Transverse colon (tissue), 4 donors: Measurements from ENCODE around the gene LIMCH1. TPM values are rescaled to one million over a fixed set of nuclear protein-coding genes. Genes with fewer than 3 reads are reported as not detected.

ENCODE experiments used
- DNase-seq: peaks from one replicate; pipeline ENCODE4 v3.0.0-alpha.2; 2019
- H3K27ac ChIP-seq, 4 donors: fragments of 200-600 bp; sonication (generic); 2 replicates each; pipeline ENCODE4 v1.5.1; 2016 to 2018; ENCODE audit warnings: inconsistent platforms in 4 of 4
- H3K27me3 ChIP-seq: fragments of 200-600 bp; sonication (generic); 2 replicates; pipeline ENCODE4 v1.5.1; 2017; ENCODE audit warnings: inconsistent platforms
- H3K36me3 ChIP-seq, 4 donors: fragments of 200-600 bp; sonication (generic); 2 replicates each; pipeline ENCODE4 v1.5.1; 2017 to 2019; ENCODE audit warnings: inconsistent platforms in 4 of 4
- H3K4me1 ChIP-seq, 4 donors: fragments of 200-600 bp; sonication (generic); 2 replicates each; pipeline ENCODE4 v1.5.1; 2017 to 2020; ENCODE audit warnings: inconsistent platforms in 4 of 4
- H3K4me3 ChIP-seq, 4 donors: fragments of 200-600 bp; sonication (generic); 1 replicate in 1 of 4; 2 replicates in 3 of 4; pipeline versions ENCODE4 v1.5.1 to v1.6.1; 2017 to 2019; ENCODE audit warnings: inconsistent platforms in 4 of 4
- H3K9me3 ChIP-seq, 2 donors: fragments of 200-600 bp; sonication (generic); 2 replicates each; pipeline ENCODE4 v1.5.1; 2017 to 2019; ENCODE audit warnings: inconsistent platforms in 2 of 2
- CTCF ChIP-seq, 5 experiments: fragments of 200-600 bp in 3 of 5; fragments of 450-650 bp in 2 of 5; sonication (generic) in 3 of 5; IDR thresholded peaks; 1 replicate in 2 of 5; 2 replicates in 3 of 5; pipeline ENCODE4 v1.5.1; 2016 to 2017; ENCODE audit warnings: antibody characterized with exemption in 5 of 5, inconsistent platforms in 3 of 5, mild to moderate bottlenecking in 2 of 5, moderate library complexity in 1 of 5
- EP300 ChIP-seq: sonication (generic); formaldehyde crosslinking; IDR thresholded peaks from one replicate; pipeline ENCODE4 v1.6.1; 2017; ENCODE audit warnings: antibody characterized with exemption, low read depth
- POLR2A ChIP-seq: fragments of 450-650 bp; IDR thresholded peaks from one replicate; pipeline ENCODE4 v1.6.1; 2016; ENCODE audit warnings: antibody characterized with exemption, mild to moderate bottlenecking, moderate library complexity
- POLR2AphosphoS5 ChIP-seq, 3 donors: sonication (generic); formaldehyde crosslinking; IDR thresholded peaks; one replicate each; pipeline ENCODE4 v1.6.1; 2016; ENCODE audit warnings: antibody characterized with exemption in 3 of 3
- WGBS, 2 donors: methylation state at CpG; one replicate each; pipeline ENCODE4 v1.1.5; 2018; ENCODE audit warnings: low coverage in 1 of 2; 5-methylcytosine and 5-hydroxymethylcytosine counted together
- in situ Hi-C, 4 donors: fragments of 200-750 bp; cut with MboI; loops; one replicate each; pipeline versions ENCODE4 v1.15.0 to v1.15.1; 2017; ENCODE audit warnings: low sequenced_read_pairs in 3 of 4, low pct_ligation_motif_present in 1 of 4, low pct_unique_long_range_greater_than_20kb in 1 of 4
- intact Hi-C: fragments of 100-400 bp; cut with DNase I; formaldehyde crosslinking; loops from one replicate; pipeline ENCODE4 v1.15.1; 2023; ENCODE audit warnings: low total_unique reads
- total RNA-seq, 4 donors: library from RNA; depleted of rRNA; stranded (reverse); fragments of >200 nt; gene quantifications; one replicate each; pipeline ENCODE4 v1.1.0, GENCODE V29; 2016

The LIMCH1 gene
- total RNA-seq, 4 donors from 2014 or later = 5.5 to 18.5 (median 9.7) TPM

- 59 to 60% methylated on average over 1 to 4 of the region's 4 CpGs for WGBS, 2 donors
- Histone ChIP-seq H3K9me3 (no peaks in the 10 kb centered on the region), H3K4me1 (no peaks in the 10 kb centered on the region), H3K27ac (no peak overlapping the region), H3K36me3 (no peaks in the 10 kb centered on the region), H3K27me3 (no peaks in the 10 kb centered on the region), H3K4me3 (no peak overlapping the region)
- intact Hi-C loops (no loop called here), in situ Hi-C loops (loop anchor here in 1 of 4 donors (10.0 kb wide), 1 partner anchor 373 kb away; no protein-coding TSS in a partner anchor)
- DNase-seq = no peak
- TF ChIP-seq EP300 (no peak), CTCF (IDR thresholded peaks at IDR 0.05) (no peak), POLR2AphosphoS5 (IDR thresholded peaks at IDR 0.05) (no peak), POLR2A (no peak)
Observed at GRCh38 chr4:41658163-41658562, 120.2 kb downstream of the LIMCH1 start.

- no peaks in the 10 kb centered on the region for H3K4me1 ChIP-seq
- WGBS, 2 donors = 89 to 90% methylated on average over 3 of the region's 3 CpGs
- TF ChIP-seq EP300 (no peak), CTCF (IDR thresholded peaks at IDR 0.05) (no peak), POLR2A (no peak), POLR2AphosphoS5 (IDR thresholded peaks at IDR 0.05) (no peak)
- no peak overlapping the region for H3K27ac ChIP-seq
- no peaks in the 10 kb centered on the region for H3K27me3 ChIP-seq
- no peak overlapping the region for H3K4me3 ChIP-seq
- no peaks in the 10 kb centered on the region for H3K36me3 ChIP-seq
- H3K9me3 ChIP-seq = no peaks in the 10 kb centered on the region
- in situ Hi-C loops = no loop called here
- intact Hi-C loops = loop anchor here (5.0 kb wide), 1 partner anchor 378 kb away; no protein-coding TSS in a partner anchor
- DNase-seq = no peak
Observed at GRCh38 chr4:41660352-41660751, 122.4 kb downstream of the LIMCH1 start.

- TF ChIP-seq CTCF (IDR thresholded peaks at IDR 0.05) (peak; percentile 78 to 96 (median 94)), POLR2AphosphoS5 (IDR thresholded peaks at IDR 0.05) (no peak)
- Histone ChIP-seq H3K9me3 (no peaks in the 10 kb centered on the region), H3K27me3 (no peaks in the 10 kb centered on the region), H3K4me3 (no peak overlapping the region), H3K36me3 (no peaks in the 10 kb centered on the region), H3K27ac (no peak overlapping the region), H3K4me1 (no peaks in the 10 kb centered on the region)
- intact Hi-C loops (loop anchor here (5.0 kb wide), 1 partner anchor 379 kb away; no protein-coding TSS in a partner anchor), in situ Hi-C loops (no loop called here)
- DNase-seq = peak; percentile 54
- 46 to 54% methylated on average over 7 of the region's 7 CpGs for WGBS, 2 donors
Observed at GRCh38 chr4:41661442-41662076, 123.6 kb downstream of the LIMCH1 start.

GRCh38 chr4:41665636-41666207, 127.8 kb downstream of the LIMCH1 start:
- TF ChIP-seq CTCF (IDR thresholded peaks at IDR 0.05) (no peak), EP300 (no peak), POLR2A (no peak), POLR2AphosphoS5 (IDR thresholded peaks at IDR 0.05) (no peak)

More at GRCh38 chr4:41665636-41666207, 127.8 kb downstream of the LIMCH1 start:
- H3K4me1 ChIP-seq = no peaks in the 10 kb centered on the region
- H3K9me3 ChIP-seq = no peaks in the 10 kb centered on the region
- H3K27ac ChIP-seq = no peak overlapping the region
- no peak for DNase-seq
- H3K36me3 ChIP-seq = no peaks in the 10 kb centered on the region
- no peaks in the 10 kb centered on the region for H3K27me3 ChIP-seq
- intact Hi-C loops = no loop called here
- H3K4me3 ChIP-seq = no peak overlapping the region
- in situ Hi-C loops = no loop called here
- WGBS, 2 donors = 77% methylated on average over 3 of the region's 3 CpGs
